Activated naive CD8-positive, alpha-beta T cell treated with anti-CD3 and anti-CD28 coated beads for 36 hours (primary cell): Measurements from ENCODE around the gene GMDS. TPM values are rescaled to one million over a fixed set of nuclear protein-coding genes. Genes with fewer than 3 reads are reported as not detected.

Experiments used
- DNase-seq: peaks from one replicate; pipeline ENCODE4 v3.0.0; 2021
- H3K27ac Mint-ChIP-seq: one replicate; pipeline ENCODE4 v1.8.0; 2022; ENCODE audit warnings: mild to moderate bottlenecking, moderate library complexity, mixed read lengths
- H3K27me3 Mint-ChIP-seq: one replicate; pipeline ENCODE4 v1.8.0; 2022; ENCODE audit warnings: mild to moderate bottlenecking, mixed read lengths
- H3K36me3 Mint-ChIP-seq: one replicate; pipeline ENCODE4 v1.8.0; 2021; ENCODE audit warnings: mild to moderate bottlenecking, mixed read lengths
- H3K4me1 Mint-ChIP-seq: one replicate; pipeline ENCODE4 v1.8.0; 2021; ENCODE audit warnings: mixed read lengths
- H3K4me3 Mint-ChIP-seq: one replicate; pipeline ENCODE4 v1.8.0; 2022; ENCODE audit warnings: mild to moderate bottlenecking, moderate library complexity, mixed read lengths
- H3K9me3 Mint-ChIP-seq: one replicate; pipeline ENCODE4 v1.8.0; 2022; ENCODE audit warnings: mixed read lengths
- total RNA-seq, 2 experiments: library from RNA; stranded (reverse); gene quantifications; one replicate each; pipeline ENCODE4 v1.2.3, GENCODE V29; 2021

The GMDS gene
- total RNA-seq, 2 experiments from 2014 or later: 34.7 to 38.5 TPM

DNA sequence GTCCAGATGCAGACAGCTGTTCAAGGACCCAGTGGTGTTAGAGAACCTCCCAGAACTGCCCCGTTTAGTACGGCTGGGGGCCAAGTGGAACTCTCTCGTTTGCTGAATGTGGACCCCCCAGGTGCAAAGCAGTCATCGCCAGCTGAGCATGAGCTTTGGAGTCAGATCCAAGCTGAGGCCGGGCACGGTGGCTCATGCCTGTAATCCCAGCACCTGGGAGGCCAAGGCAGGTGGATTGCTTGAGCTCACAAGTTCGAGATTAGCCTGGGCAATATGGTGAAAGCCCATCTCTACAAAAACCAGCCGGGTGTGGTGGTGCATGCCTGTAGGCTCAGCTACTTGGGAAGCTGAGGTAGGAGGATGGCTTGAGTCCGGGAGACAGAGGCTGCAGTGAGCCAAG lies 606.0 kb downstream of the GMDS start:
- Mint-ChIP-seq H3K9me3 (no peaks in the 10 kb centered on the region), H3K4me1 (no peaks in the 10 kb centered on the region)

DNA sequence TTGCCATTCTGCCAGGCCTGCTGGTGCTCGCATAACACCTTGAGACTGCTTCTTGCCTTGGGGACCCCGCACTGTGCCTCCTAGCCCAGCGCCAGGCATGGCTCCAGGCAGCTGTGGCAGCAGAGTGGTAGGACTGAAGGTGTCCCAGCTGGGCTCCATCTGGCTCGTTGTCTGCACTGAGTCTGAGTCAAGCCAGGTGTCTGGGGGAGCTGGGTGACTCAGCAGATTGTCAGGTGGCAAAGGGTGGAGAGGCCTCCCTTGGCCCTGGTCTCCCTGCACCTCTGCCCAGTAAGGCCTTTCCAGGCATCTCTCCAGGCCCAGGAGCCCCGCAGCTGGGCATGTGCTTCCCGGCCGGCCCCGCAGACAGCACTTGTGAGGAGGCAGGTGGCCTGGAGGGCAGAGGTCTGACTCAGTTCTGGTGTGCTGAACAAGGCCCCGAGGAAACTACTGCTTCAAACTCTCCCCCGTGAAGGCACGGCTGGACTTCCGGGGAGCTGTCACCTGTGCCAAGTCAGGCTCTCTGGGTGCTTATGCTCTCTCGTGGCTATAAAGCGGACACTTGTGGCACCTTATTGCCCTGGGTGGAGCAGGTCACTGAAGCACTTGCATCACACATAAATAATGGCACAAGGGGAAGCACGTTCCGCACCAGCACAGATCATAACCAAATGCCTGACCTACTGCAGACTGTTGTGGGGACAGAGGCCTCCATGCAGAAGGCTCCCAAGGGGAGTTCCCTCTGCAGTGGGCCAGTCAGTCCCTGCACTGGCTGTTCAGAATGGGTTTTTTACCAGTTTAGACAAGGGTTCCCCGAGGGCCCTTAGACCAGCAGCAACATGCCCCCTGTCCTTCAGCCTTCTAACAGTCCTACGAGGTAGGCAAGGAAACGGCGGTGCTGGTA lies 608.2 kb downstream of the GMDS start:
- no peaks in the 10 kb centered on the region for H3K4me1 Mint-ChIP-seq
- peaks cover 5% of the 10 kb centered on the region for H3K36me3 Mint-ChIP-seq
- no peak overlapping the region for H3K4me3 Mint-ChIP-seq
- H3K9me3 Mint-ChIP-seq: no peaks in the 10 kb centered on the region
- peaks cover 12% of the 10 kb centered on the region for H3K27me3 Mint-ChIP-seq
- no peak overlapping the region for H3K27ac Mint-ChIP-seq
- no peak for DNase-seq

More for the DNA sequence above, 606.0 kb downstream of the GMDS start:
- Mint-ChIP-seq H3K27me3 (no peaks in the 10 kb centered on the region), H3K36me3 (peaks cover 4% of the 10 kb centered on the region), H3K4me3 (no peak overlapping the region), H3K27ac (no peak overlapping the region)
- DNase-seq: no peak

DNA sequence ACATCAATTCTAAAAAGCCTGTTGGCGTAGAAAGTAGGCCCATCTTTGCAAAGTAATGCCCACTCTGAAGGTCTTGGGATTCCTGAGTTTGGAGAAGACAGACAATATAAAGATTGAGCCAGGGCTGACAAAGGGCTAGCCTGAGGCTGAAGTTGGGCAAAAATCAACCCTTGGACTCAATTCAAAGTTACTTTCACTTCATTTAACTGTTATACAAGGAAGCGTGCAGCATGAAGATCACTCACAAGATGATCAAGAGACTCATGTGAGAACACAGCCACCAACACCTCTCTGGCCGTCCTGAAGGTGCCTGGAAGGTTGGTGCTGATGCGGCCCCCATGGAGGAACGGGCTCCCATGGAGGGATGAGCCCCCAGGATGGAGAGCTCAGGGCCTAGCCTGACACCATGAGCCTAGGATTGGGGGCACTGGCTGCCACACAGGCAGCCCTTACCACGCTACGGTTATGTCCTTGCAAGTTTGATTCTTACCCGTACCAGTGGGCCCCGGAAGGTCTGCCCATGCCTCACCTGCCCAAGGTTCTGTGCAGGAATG lies 609.1 kb downstream of the GMDS start:
- Mint-ChIP-seq H3K4me3 (no peak overlapping the region), H3K4me1 (no peaks in the 10 kb centered on the region), H3K27me3 (peaks cover 12% of the 10 kb centered on the region), H3K27ac (no peak overlapping the region), H3K9me3 (no peaks in the 10 kb centered on the region), H3K36me3 (peaks cover 5% of the 10 kb centered on the region)
- DNase-seq: no peak

DNA sequence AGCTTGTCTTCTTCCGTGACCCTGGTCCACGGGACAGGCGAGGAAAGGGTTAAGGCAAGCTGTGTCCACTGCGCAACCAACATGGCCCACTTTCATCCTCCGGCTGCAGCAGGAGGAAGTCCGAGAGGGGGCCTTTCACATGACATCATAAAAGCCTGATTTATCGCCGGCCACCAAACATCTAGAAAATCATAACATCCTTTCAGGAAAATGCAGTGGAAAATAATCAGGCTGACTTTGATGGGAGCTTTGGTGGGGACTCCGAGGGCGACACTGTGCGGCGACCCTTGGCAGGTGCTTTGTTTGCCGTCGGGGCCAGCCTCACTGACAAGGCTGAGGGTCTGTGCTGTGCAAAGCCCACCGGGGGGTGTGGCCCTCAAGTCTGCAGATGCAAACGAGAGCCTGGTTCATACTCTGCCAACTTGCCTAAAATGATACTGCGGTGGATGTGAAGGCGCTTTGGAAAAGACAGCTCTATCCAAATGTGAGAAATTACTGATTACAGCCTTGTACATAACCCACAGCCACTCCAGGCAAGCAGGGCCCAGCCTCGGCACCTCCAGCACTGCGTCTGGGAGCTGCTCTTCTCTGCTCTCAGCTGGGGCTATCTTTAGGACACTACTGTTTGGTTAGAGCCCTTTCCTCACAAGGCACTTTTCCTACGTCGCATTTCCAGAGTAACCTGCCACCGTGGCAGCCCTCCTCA lies 609.9 kb downstream of the GMDS start:
- H3K4me3 Mint-ChIP-seq: no peak overlapping the region
- H3K36me3 Mint-ChIP-seq: peaks cover 5% of the 10 kb centered on the region
- peaks cover 17% of the 10 kb centered on the region for H3K27me3 Mint-ChIP-seq
- no peaks in the 10 kb centered on the region for H3K4me1 Mint-ChIP-seq
- no peaks in the 10 kb centered on the region for H3K9me3 Mint-ChIP-seq
- no peak overlapping the region for H3K27ac Mint-ChIP-seq
- DNase-seq: no peak

DNA sequence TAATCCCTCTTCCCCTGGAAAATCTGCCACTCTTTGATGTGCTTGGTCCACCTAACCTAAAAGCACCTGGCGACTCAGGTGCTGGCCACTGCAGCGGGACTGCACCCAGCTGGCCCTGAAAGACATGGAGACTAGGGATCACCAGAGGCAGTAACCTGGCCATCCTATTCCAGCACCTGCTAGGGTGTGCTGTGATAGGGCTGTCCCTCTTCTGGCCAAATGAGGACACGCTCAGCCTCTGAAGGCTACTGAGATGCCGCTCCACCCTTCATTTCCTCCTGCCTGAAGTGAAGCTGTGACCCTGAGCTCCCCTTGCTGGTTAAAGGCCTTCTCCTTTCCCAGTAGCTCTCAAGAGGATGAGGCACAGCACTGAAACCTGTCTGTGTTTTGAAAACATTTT lies 611.3 kb downstream of the GMDS start:
- no peak for DNase-seq
- H3K4me3 Mint-ChIP-seq: no peak overlapping the region
- H3K9me3 Mint-ChIP-seq: no peaks in the 10 kb centered on the region
- H3K27me3 Mint-ChIP-seq: peaks cover 25% of the 10 kb centered on the region
- peaks cover 5% of the 10 kb centered on the region for H3K36me3 Mint-ChIP-seq
- H3K4me1 Mint-ChIP-seq: no peaks in the 10 kb centered on the region
- H3K27ac Mint-ChIP-seq: no peak overlapping the region

DNA sequence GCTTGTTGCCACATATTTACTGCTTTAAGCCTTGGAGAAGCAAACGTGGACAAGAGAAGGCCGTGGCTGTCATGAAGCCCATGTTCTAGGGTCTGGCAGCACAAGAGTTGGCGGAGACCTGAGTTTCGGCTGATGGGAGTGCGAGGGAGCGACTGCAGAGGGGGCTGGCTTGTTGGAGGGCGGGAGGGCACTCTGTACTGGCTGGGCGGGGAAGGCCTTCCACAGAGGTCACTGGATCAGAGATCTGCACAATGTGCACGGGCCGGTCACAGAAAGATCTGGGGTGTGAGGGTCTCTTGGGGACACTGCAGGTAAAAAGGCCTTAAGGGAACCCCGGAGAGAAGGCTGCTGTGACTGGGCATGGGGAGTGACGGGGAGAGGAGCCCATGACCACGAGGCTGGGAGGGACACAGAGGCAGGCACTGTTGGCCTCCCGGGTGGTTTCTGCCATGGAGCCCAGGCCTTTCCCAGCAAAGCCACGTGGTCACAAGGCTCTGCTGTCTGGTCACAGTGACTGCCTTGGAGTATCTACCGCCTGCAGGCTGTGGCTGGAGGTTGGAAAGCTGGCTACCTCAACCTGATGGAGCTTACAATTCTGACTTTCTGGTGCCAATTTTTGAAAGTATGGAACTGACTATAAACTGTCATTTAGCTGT lies 611.9 kb downstream of the GMDS start:
- Mint-ChIP-seq H3K36me3 (peaks cover 5% of the 10 kb centered on the region), H3K27me3 (peaks cover 31% of the 10 kb centered on the region), H3K4me1 (no peaks in the 10 kb centered on the region), H3K9me3 (no peaks in the 10 kb centered on the region), H3K4me3 (no peak overlapping the region), H3K27ac (no peak overlapping the region)
- no peak for DNase-seq

DNA sequence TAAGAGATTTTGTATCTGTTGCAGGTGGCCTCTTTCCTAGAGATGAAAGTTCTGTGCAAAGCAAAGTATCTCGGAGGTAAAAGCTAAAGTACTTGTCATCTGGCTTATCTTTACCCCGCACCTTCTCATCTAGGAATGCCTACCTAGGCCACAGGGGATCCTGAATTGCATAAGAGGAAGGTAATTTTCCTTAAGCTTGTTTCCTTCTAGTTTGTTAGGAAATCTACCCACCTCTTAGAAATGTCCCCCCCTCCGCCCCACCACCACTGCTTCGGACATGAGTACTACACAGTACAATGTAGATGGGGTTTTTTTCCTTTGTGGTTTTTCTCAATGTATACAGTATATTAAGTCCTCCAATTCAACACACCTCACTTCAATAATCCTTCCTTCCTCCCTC lies 614.2 kb downstream of the GMDS start:
- Mint-ChIP-seq H3K27me3 (peaks cover 54% of the 10 kb centered on the region), H3K36me3 (peaks cover 5% of the 10 kb centered on the region), H3K27ac (no peak overlapping the region), H3K9me3 (no peaks in the 10 kb centered on the region), H3K4me3 (no peak overlapping the region), H3K4me1 (no peaks in the 10 kb centered on the region)
- DNase-seq: no peak

DNA sequence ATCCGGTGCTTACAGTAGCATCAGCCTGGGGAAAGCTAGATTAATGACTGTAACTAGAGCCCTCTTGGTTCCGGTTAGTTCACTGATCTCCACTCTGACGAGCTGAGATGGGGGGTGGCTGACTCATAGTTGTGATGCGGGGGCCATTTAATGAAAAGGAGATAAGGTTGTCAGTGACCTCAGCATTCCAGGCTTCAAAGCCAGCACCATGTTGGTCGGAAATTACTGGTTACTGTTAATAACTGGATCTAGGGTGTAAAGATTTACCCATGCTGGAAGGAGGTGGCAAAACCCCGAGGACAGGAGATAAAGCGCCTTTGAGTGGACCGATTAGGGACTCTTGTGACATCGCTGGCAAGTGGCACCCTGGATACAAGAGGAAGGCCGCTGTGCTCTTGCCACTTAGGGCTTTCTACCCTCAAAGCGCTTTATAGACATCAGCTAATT lies 614.6 kb downstream of the GMDS start:
- peaks cover 58% of the 10 kb centered on the region for H3K27me3 Mint-ChIP-seq
- DNase-seq: no peak
- H3K4me3 Mint-ChIP-seq: no peak overlapping the region
- peaks cover 5% of the 10 kb centered on the region for H3K36me3 Mint-ChIP-seq
- H3K27ac Mint-ChIP-seq: no peak overlapping the region
- no peaks in the 10 kb centered on the region for H3K4me1 Mint-ChIP-seq
- no peaks in the 10 kb centered on the region for H3K9me3 Mint-ChIP-seq

DNA sequence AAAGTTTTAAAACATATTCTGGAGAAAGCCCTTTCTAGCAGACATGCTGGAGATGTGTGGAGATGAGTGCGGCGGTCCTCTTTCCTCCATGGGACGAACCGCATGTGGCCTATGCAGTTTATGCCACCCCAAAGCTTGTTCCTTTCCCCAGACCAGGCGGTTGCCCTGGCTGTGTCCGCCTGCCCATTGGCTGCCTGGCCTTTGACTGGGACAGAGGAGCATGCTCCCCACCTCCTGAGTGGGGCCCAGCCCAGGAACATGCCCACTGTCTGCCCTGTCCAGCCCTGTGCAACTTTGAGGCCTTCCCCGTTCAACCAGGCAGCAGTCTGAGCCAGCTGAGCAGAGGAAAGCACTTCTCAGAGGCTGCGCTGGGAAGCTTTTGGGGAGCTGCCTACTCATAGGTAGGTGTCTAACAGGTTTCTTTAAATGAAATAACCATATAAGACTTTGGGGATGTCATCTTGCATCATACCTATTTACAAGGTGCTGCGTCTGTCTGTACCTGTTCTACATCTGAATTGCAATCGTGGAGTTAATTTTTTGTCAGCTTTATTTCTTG lies 615.1 kb downstream of the GMDS start:
- H3K4me1 Mint-ChIP-seq: peaks cover 3% of the 10 kb centered on the region
- no peaks in the 10 kb centered on the region for H3K9me3 Mint-ChIP-seq
- peaks cover 63% of the 10 kb centered on the region for H3K27me3 Mint-ChIP-seq

DNA sequence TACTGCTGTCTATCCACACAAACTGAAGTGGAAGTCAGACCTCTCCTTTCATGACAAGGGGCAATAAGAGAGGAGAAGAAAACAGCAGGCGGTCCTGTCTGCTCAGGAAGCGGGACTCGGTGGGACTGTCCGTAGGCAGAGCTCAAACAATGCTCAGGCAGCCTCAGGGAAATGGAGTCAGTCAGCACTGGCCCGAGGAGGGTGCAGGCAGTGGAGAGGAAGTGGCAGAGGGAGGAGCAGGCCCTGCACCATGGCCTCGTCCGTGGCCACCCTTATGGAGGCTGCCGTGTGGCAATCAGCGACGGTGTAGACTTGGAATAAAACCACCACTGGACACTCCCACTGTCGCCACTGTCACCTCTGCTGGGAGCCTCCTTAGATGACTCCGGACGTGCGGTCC lies 616.1 kb downstream of the GMDS start:
- H3K27ac Mint-ChIP-seq: no peak overlapping the region
- H3K4me1 Mint-ChIP-seq: peaks cover 6% of the 10 kb centered on the region
- H3K36me3 Mint-ChIP-seq: peaks cover 4% of the 10 kb centered on the region
- H3K9me3 Mint-ChIP-seq: no peaks in the 10 kb centered on the region
- H3K27me3 Mint-ChIP-seq: peaks cover 70% of the 10 kb centered on the region
- no peak overlapping the region for H3K4me3 Mint-ChIP-seq
- DNase-seq: no peak

More for the DNA sequence above, 615.1 kb downstream of the GMDS start:
- Mint-ChIP-seq H3K4me3 (no peak overlapping the region), H3K36me3 (peaks cover 8% of the 10 kb centered on the region), H3K27ac (no peak overlapping the region)
- DNase-seq: no peak

DNA sequence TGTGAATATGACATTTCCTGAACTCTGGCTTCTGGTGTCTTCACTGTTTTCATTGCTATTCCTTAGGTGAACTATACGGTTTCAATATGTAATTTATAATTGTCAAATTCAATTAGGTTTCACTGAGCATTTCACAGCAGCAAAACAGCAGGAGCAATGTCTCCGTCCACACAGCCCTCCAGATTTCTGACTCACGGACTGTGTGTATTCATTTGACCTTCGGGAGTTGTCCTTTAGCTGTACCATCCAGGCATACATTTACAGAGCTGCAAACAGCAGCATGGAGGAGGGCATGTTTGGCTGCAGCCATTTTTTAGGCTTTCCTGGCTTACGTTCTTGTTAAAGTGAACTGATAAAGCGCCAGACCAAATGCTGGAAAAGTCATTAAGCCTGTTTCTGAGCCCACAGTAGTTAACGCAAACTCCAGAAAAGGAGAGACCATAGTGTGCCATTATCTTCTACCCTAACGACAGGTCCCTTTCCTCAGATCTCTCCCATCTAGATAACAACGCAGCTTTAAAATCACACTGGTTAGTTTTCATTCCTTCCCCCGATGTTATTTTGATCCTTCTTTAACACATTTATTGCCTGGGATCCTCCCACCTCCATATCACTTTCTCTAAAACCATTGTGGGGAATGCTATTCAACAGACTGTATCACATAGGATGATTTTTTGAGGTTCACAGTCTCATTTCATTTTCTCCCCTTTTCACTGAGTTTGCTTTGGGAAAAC lies 617.4 kb downstream of the GMDS start:
- Mint-ChIP-seq H3K27me3 (peaks cover 69% of the 10 kb centered on the region), H3K9me3 (no peaks in the 10 kb centered on the region), H3K27ac (no peak overlapping the region), H3K36me3 (peaks cover 9% of the 10 kb centered on the region), H3K4me3 (no peak overlapping the region), H3K4me1 (peaks cover 6% of the 10 kb centered on the region)
- DNase-seq: no peak

DNA sequence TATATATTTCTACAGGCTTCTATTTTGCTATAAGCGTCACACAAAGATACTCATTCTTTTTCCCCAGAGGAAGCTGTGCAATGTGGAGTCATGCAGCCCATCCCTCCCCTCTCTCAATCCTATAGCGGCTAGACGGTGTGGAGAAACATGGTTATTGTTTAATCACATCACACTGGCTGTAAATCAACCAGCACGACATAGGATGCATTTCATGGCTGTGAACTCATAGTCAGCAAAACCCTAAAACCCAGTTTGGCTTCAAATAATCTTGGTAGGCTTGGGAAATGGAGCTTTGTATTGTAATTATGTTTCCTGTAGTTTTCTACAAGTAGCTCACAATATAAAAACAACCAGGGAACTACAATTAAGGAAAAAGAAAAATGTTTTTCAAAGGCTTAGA lies 618.9 kb downstream of the GMDS start:
- Mint-ChIP-seq H3K4me3 (no peak overlapping the region), H3K36me3 (peaks cover 11% of the 10 kb centered on the region)

DNA sequence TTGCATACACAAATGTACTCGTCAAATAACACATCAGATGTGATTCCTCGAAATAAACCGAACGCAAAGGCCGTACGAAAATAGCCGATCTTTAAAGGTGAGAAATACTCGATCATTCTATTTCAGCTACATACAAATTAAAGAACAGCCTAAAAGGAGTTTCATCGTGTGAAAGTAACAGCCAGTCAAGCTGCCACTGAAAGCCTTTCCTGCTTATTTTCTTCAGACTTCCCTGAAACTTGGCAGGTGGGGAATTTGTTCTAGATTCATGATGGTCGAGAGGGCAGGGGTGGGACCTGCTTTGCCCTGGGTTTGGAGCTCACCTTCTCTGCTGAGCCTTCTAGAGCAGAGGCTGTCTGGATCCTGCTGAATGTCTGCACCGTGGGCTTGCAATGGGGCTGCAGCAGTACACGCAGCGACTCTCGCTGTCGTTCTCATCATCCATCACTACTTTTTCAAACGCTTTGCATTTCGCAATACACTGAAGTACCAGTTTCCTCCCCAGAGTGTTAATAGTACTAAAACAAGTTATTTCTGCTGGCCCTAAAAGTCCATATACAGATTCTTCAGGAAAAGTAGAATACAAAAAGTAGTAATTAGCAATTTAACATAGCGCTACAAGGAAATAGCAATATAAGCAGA lies 619.5 kb downstream of the GMDS start:
- Mint-ChIP-seq H3K27me3 (peaks cover 87% of the 10 kb centered on the region), H3K36me3 (peaks cover 11% of the 10 kb centered on the region), H3K4me3 (no peak overlapping the region)

More for the DNA sequence above, 618.9 kb downstream of the GMDS start:
- no peak for DNase-seq
- Mint-ChIP-seq H3K27ac (no peak overlapping the region), H3K27me3 (peaks cover 81% of the 10 kb centered on the region), H3K9me3 (no peaks in the 10 kb centered on the region), H3K4me1 (peaks cover 6% of the 10 kb centered on the region)

More for the DNA sequence above, 619.5 kb downstream of the GMDS start:
- Mint-ChIP-seq H3K27ac (no peak overlapping the region), H3K9me3 (no peaks in the 10 kb centered on the region), H3K4me1 (peaks cover 6% of the 10 kb centered on the region)
- DNase-seq: no peak
